ENCODE data around the gene ITGAX. TPM values are rescaled to one million over a fixed set of nuclear protein-coding genes. Genes with fewer than 3 reads are reported as not detected.
A peak's percentile ranks its signal among the peaks of the same experiment; 100 is the strongest.

ITGAX gene
- total RNA-seq, 1 donor from 2014 or later = 188 TPM

DNA sequence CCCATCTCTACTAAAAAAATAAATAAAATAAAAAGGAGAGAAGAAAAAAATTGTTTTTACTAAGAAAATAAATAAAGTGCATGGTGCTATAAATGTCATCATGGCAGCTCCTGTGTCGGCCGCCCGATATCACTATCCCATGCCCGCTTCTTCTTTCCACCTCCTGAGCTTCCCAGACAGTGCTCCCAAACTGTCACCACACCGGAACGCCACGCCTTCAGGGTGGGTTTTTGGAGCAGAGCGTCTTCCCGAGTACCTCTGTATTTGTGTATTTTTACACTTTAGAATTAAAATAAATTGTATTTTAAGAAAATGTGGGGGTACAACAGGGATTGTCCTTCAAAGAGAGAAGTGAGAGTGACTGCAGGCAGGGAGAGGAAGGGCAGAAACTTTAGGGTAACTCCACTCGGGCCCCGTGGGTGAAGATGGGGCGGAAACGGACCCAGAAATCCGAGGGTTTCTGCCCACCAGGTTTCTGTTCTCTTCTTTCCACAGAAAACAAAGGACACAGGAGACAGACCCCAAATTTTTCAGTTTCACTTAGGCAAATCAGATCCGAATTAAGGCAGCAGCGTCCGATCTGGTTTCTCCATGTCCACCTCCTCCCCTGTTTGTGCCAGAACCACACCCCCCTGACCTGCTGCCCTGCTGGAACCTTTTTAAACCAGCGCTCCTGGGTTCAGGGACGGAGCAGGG is 3.6 kb upstream of the ITGAX start:
- no peak for ATAC-seq
- TF ChIP-seq, protein P1, sequence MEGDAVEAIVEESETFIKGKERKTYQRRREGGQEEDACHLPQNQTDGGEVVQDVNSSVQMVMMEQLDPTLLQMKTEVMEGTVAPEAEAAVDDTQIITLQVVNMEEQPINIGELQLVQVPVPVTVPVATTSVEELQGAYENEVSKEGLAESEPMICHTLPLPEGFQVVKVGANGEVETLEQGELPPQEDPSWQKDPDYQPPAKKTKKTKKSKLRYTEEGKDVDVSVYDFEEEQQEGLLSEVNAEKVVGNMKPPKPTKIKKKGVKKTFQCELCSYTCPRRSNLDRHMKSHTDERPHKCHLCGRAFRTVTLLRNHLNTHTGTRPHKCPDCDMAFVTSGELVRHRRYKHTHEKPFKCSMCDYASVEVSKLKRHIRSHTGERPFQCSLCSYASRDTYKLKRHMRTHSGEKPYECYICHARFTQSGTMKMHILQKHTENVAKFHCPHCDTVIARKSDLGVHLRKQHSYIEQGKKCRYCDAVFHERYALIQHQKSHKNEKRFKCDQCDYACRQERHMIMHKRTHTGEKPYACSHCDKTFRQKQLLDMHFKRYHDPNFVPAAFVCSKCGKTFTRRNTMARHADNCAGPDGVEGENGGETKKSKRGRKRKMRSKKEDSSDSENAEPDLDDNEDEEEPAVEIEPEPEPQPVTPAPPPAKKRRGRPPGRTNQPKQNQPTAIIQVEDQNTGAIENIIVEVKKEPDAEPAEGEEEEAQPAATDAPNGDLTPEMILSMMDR (IDR thresholded peaks at IDR 0.05) = no peak
- intact Hi-C loops (cut with DNase I) = no loop called here
- peaks cover 41% of the 10 kb centered on the region for H3K4me1 ChIP-seq
- peak overlapping the region; percentile 14 for H3K4me3 ChIP-seq
- no peaks in the 10 kb centered on the region for H3K27me3 ChIP-seq (ENCODE audit: low read depth)
- H3K9me3 ChIP-seq = no peaks in the 10 kb centered on the region
- no peaks in the 10 kb centered on the region for H3K36me3 ChIP-seq
- peak overlapping the region; percentile 77 for H3K27ac ChIP-seq
- DNase-seq = no peak

- no peaks in the 10 kb centered on the region for H3K9me3 ChIP-seq
- H3K27me3 ChIP-seq (ENCODE audit: low read depth) = no peaks in the 10 kb centered on the region
- DNase-seq (peak; percentile 72), ATAC-seq (peak; percentile 49)
- no peaks in the 10 kb centered on the region for H3K36me3 ChIP-seq
- peak overlapping the region; percentile 14 for H3K4me3 ChIP-seq
- H3K27ac ChIP-seq = peak overlapping the region; percentile 77
- peaks cover 41% of the 10 kb centered on the region for H3K4me1 ChIP-seq
- intact Hi-C loops (cut with DNase I) = no loop called here
- TF ChIP-seq, protein P1 (IDR thresholded peaks at IDR 0.05) = no peak
Observed at GRCh38 chr16:31351942-31352325, 3.0 kb upstream of the ITGAX start.

DNA sequence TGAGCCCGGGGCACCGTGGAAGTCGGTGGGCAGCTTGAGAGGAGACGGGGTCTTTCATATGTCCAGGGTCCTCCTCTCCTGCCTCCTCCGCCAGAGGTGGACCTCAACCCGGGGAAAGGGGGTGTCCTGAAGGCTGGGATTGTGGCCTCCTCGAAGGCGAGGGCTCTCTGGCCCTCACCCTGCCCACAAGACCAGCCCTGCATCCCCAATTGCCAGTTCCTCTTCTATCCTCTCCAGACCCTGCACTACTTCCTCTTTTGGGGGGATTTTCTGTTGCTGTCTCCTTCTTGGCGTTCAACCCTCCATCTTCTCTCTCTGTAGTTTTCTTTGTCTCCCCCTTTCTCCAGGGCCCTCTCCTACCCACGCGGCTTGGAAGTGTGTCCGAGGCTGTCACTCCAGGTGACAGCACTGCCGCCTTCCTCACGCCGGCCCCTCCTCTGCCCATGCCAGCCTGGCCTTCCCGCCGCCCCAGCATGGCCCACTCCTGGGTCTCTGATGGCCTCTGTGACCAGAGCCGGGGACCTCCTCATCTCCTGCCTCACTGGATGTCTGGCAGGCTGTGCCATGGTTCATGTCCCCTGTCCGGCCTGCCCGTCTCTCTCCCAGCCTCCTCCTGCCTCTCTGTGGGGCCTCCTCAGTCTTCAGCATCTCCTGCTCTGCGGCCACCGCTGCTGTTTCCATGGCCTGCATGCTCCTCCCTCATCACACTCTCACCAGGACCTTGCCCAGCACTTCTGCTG is 2.4 kb upstream of the ITGAX start:
- H3K27me3 ChIP-seq (ENCODE audit: low read depth) = no peaks in the 10 kb centered on the region
- no peaks in the 10 kb centered on the region for H3K36me3 ChIP-seq
- no peak overlapping the region for H3K4me3 ChIP-seq
- peak; percentile 54 to 63 for ATAC-seq
- TF ChIP-seq, protein P1 (IDR thresholded peaks at IDR 0.05) = no peak
- H3K4me1 ChIP-seq = peaks cover 41% of the 10 kb centered on the region
- intact Hi-C loops (cut with DNase I) = no loop called here
- no peaks in the 10 kb centered on the region for H3K9me3 ChIP-seq
- no peak for DNase-seq
- H3K27ac ChIP-seq = peak overlapping the region; percentile 77

- TF ChIP-seq, protein P1 (IDR thresholded peaks at IDR 0.05) = no peak
- no peaks in the 10 kb centered on the region for H3K36me3 ChIP-seq
- peak overlapping the region; percentile 41 for H3K4me3 ChIP-seq
- peak overlapping the region; percentile 67 for H3K27ac ChIP-seq
- H3K27me3 ChIP-seq (ENCODE audit: low read depth) = no peaks in the 10 kb centered on the region
- DNase-seq (no peak), ATAC-seq (no peak)
- H3K9me3 ChIP-seq = no peaks in the 10 kb centered on the region
- H3K4me1 ChIP-seq = peaks cover 25% of the 10 kb centered on the region
- intact Hi-C loops (cut with DNase I) = no loop called here
Observed at GRCh38 chr16:31355431-31356100, 590 bp downstream of the ITGAX start.

GRCh38 chr16:31356566-31357323 is 1.8 kb downstream of the ITGAX start:
- no peak overlapping the region for H3K27ac ChIP-seq
- intact Hi-C loops (cut with DNase I) = no loop called here
- ATAC-seq (peak in 1 of 2 donors; percentile 5), DNase-seq (no peak)
- peaks cover 25% of the 10 kb centered on the region for H3K4me1 ChIP-seq
- H3K9me3 ChIP-seq = no peaks in the 10 kb centered on the region
- H3K36me3 ChIP-seq = no peaks in the 10 kb centered on the region
- TF ChIP-seq, protein P1 (IDR thresholded peaks at IDR 0.05) = no peak
- no peaks in the 10 kb centered on the region for H3K27me3 ChIP-seq (ENCODE audit: low read depth)
- peak overlapping the region; percentile 41 for H3K4me3 ChIP-seq
